Common myeloid progenitor, CD34-positive (primary cell): ENCODE measurements around the gene AMFR.

Experiments
- CTCF ChIA-PET: fragments of 350-600 bp; sonication (Branson Sonifier 250); formaldehyde crosslinking; loops from one replicate; lab custom pipeline; 2021; ENCODE audit warnings: antibody characterized with exemption; lab: Charles Lee
- POLR2A ChIA-PET: fragments of 350-600 bp; sonication (Branson Sonifier 250); formaldehyde crosslinking; loops from one replicate; lab custom pipeline; 2021; ENCODE audit warnings: antibody characterized with exemption; lab: Charles Lee
- DNase-seq, 3 donors: peaks; one replicate each; pipeline versions ENCODE4 v3.0.0 to v3.0.0-alpha.2; 2013
- H3K27ac ChIP-seq, 2 experiments: 1 replicate in 1 of 2; 2 replicates in 1 of 2; pipeline ENCODE4 v1.7.0; 2013; ENCODE audit warnings: inconsistent platforms in 2 of 2, low read length in 2 of 2, mild to moderate bottlenecking in 2 of 2, low read depth in 1 of 2, moderate library complexity in 1 of 2; ENCODE audit not compliant: severe bottlenecking in 2 of 2, insufficient read depth in 1 of 2, poor library complexity in 1 of 2
- H3K27me3 ChIP-seq, 5 experiments: replicated peaks in 2 of 5; 1 replicate in 3 of 5; 2 replicates in 2 of 5; pipeline versions ENCODE4 v1.6.1 to v1.7.0; 2013; ENCODE audit warnings: low read length in 4 of 5, mild to moderate bottlenecking in 2 of 5, moderate library complexity in 2 of 5, inconsistent platforms in 1 of 5; ENCODE audit not compliant: insufficient read depth in 5 of 5, control insufficient read depth in 4 of 5
- H3K36me3 ChIP-seq, 4 experiments: 1 replicate in 2 of 4; 2 replicates in 2 of 4; pipeline versions ENCODE4 v1.6.1 to v1.7.0; 2013; ENCODE audit warnings: low read length in 3 of 4, control low read depth in 1 of 4, mild to moderate bottlenecking in 1 of 4; ENCODE audit not compliant: control insufficient read depth in 4 of 4, insufficient read depth in 4 of 4
- H3K4me1 ChIP-seq, 4 experiments: 1 replicate in 3 of 4; 2 replicates in 1 of 4; pipeline versions ENCODE4 v1.6.1 to v1.7.1; 2013; ENCODE audit warnings: low read length in 3 of 4, mild to moderate bottlenecking in 3 of 4, control low read depth in 1 of 4, inconsistent platforms in 1 of 4, moderate library complexity in 1 of 4; ENCODE audit not compliant: control insufficient read depth in 4 of 4, insufficient read depth in 4 of 4; ENCODE audit errors: control extremely low read depth in 1 of 4
- H3K4me3 ChIP-seq, 7 experiments: 1 replicate in 4 of 7; 2 replicates in 3 of 7; pipeline versions ENCODE4 v1.5.1 to v1.7.0; 2013; ENCODE audit warnings: mild to moderate bottlenecking in 7 of 7, low read length in 6 of 7, moderate library complexity in 6 of 7, inconsistent platforms in 2 of 7, low read depth in 2 of 7, control low read depth in 1 of 7; ENCODE audit not compliant: insufficient read depth in 4 of 7, control insufficient read depth in 1 of 7; ENCODE audit errors: extremely low read depth in 1 of 7
- H3K9me3 ChIP-seq, 5 experiments: 1 replicate in 4 of 5; 2 replicates in 1 of 5; pipeline versions ENCODE4 v1.6.1 to v1.7.1; 2013; ENCODE audit warnings: low read length in 4 of 5, mild to moderate bottlenecking in 2 of 5, inconsistent platforms in 1 of 5, low read depth in 1 of 5, moderate library complexity in 1 of 5; ENCODE audit not compliant: control insufficient read depth in 4 of 5, insufficient read depth in 2 of 5; ENCODE audit errors: control extremely low read depth in 1 of 5
- WGBS: methylation state at CpG from one replicate; pipeline ENCODE4 v1.1.5; 2013; ENCODE audit not compliant: insufficient coverage; 5-methylcytosine and 5-hydroxymethylcytosine counted together

AMFR gene

GRCh38 chr16:56345406-56346050 is 79.8 kb downstream of the AMFR start:
- POLR2A ChIA-PET = no interaction called here
- CTCF ChIA-PET = interaction anchor here (1.1 kb wide), 1 partner anchor 20 kb away, joined by 3 read pairs; no protein-coding TSS in a partner anchor
- WGBS = 98% methylated on average over 9 of the region's 13 CpGs
- Histone ChIP-seq H3K27me3 (peaks cover 0 to 1% (median 0%) of the 10 kb centered on the region in 5 experiments), H3K36me3 (no peaks in the 10 kb centered on the region), H3K9me3 (no peaks in the 10 kb centered on the region), H3K4me1 (no peaks in the 10 kb centered on the region), H3K27ac (no peak overlapping the region), H3K4me3 (no peak overlapping the region)
- no peak for DNase-seq

GRCh38 chr16:56344518-56345405 is 80.6 kb downstream of the AMFR start:
- WGBS = 90% methylated on average over 3 of the region's 18 CpGs
- CTCF ChIA-PET = interaction anchor here (1.1 kb wide), 1 partner anchor 21 kb away, joined by 3 read pairs; no protein-coding TSS in a partner anchor

GRCh38 chr16:56343661-56344517 is 81.5 kb downstream of the AMFR start:
- POLR2A ChIA-PET = no interaction called here
- no peaks in the 10 kb centered on the region for H3K36me3 ChIP-seq
- H3K4me3 ChIP-seq = no peak overlapping the region
- CTCF ChIA-PET = interaction anchor here (3.3 kb wide), 1 partner anchor 13 kb away, joined by 11 read pairs; no protein-coding TSS in a partner anchor
- no peaks in the 10 kb centered on the region for H3K4me1 ChIP-seq
- no peaks in the 10 kb centered on the region for H3K9me3 ChIP-seq
- no peak overlapping the region for H3K27ac ChIP-seq
- no peak for DNase-seq
- no peaks in the 10 kb centered on the region for H3K27me3 ChIP-seq
- WGBS = 96% methylated on average over 21 of the region's 27 CpGs

More at GRCh38 chr16:56344518-56345405, 80.6 kb downstream of the AMFR start:
- no peak for DNase-seq
- Histone ChIP-seq H3K36me3 (no peaks in the 10 kb centered on the region), H3K9me3 (no peaks in the 10 kb centered on the region), H3K27me3 (no peaks in the 10 kb centered on the region), H3K27ac (no peak overlapping the region), H3K4me1 (no peaks in the 10 kb centered on the region), H3K4me3 (no peak overlapping the region)
- POLR2A ChIA-PET = no interaction called here

- no peak overlapping the region for H3K4me3 ChIP-seq
- no peaks in the 10 kb centered on the region for H3K27me3 ChIP-seq
- DNase-seq = no peak
- WGBS = 97% methylated on average over 7 of the region's 9 CpGs
- H3K36me3 ChIP-seq = no peaks in the 10 kb centered on the region
- CTCF ChIA-PET = interaction anchor here (1.6 to 3.3 kb wide), 2 partner anchors 15 to 23 kb away, joined by 3 to 11 read pairs; no protein-coding TSS in a partner anchor
- H3K9me3 ChIP-seq = no peaks in the 10 kb centered on the region
- H3K27ac ChIP-seq = no peak overlapping the region
- POLR2A ChIA-PET = no interaction called here
- no peaks in the 10 kb centered on the region for H3K4me1 ChIP-seq
These were observed 83.5 kb downstream of the AMFR start for GRCh38 chr16:56341656-56342399.

DNA sequence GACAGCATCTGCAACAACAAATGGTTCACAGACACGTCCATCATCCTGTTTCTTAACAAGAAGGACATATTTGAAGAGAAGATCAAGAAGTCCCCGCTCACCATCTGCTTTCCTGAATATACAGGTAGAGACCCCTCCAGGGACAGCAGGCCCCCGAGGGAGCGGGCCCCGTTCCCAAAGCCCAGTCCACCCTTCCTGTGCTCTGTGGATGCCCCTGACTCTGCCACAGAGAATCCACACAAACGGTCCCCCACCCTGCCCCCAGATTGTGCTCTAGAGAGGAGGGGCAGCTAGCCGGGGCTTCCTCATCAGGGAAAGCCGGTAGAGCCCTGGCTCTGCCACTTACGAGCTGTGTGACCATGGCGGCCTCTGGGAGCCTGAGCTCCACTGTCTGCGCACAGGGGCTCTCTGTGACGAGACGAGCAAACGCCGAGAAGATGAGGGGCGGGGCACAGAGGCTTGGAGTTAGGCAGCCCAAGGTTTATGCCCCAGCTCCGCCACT is 84.4 kb downstream of the AMFR start:
- no peaks in the 10 kb centered on the region for H3K9me3 ChIP-seq
- ChIA-PET CTCF (interaction anchor here (3.3 kb wide), 1 partner anchor 16 kb away, joined by 11 read pairs; no protein-coding TSS in a partner anchor), POLR2A (no interaction called here)

GRCh38 chr16:56340416-56340815 is 84.9 kb downstream of the AMFR start:
- no peak for DNase-seq
- ChIA-PET CTCF (interaction anchor here (3.3 kb wide), 1 partner anchor 16 kb away, joined by 11 read pairs; no protein-coding TSS in a partner anchor), POLR2A (no interaction called here)
- Histone ChIP-seq H3K27ac (no peak overlapping the region), H3K27me3 (no peaks in the 10 kb centered on the region), H3K4me1 (no peaks in the 10 kb centered on the region), H3K4me3 (no peak overlapping the region), H3K9me3 (no peaks in the 10 kb centered on the region), H3K36me3 (no peaks in the 10 kb centered on the region)
- 94% methylated on average over 21 of the region's 23 CpGs for WGBS

More for the DNA sequence above, 84.4 kb downstream of the AMFR start:
- Histone ChIP-seq H3K4me3 (no peak overlapping the region), H3K36me3 (no peaks in the 10 kb centered on the region), H3K27me3 (no peaks in the 10 kb centered on the region), H3K27ac (no peak overlapping the region), H3K4me1 (no peaks in the 10 kb centered on the region)
- no peak for DNase-seq
- WGBS = 91% methylated on average over 12 of the region's 17 CpGs
